IMR-90 (cell line): Measurements from ENCODE around the gene C16orf90. TPM values are rescaled to one million over a fixed set of nuclear protein-coding genes. Genes with fewer than 3 reads are reported as not detected.

Source experiments
- ATAC-seq: fragments of 200-7000 bp; cut with Tn5 transposase; 2 replicates; pipeline ENCODE4 v1.9.1; 2020; ENCODE audit warnings: low read depth, mild to moderate bottlenecking, moderate library complexity
- BruUV-seq: library from RNA; stranded (reverse); fragments of 400-500 nt; replicated peaks from 2 replicates; lab custom pipeline; 2021; lab: Mats Ljungman, UMichigan
- CTCF ChIA-PET: fragments of 300-600 bp; formaldehyde crosslinking; extraction: SDS; loops from one replicate; lab custom pipeline; 2021; ENCODE audit warnings: antibody characterized with exemption; lab: Yijun Ruan, JAX
- POLR2A ChIA-PET: fragments of 300-600 bp; sonication (Branson Sonifier 250); formaldehyde crosslinking; loops from one replicate; lab custom pipeline; 2022; ENCODE audit warnings: antibody characterized with exemption; ENCODE audit not compliant: unreplicated experiment; lab: Charles Lee
- DNase-seq: peaks from one replicate; pipeline ENCODE4 v3.0.0; 2013
- H2AFZ ChIP-seq: replicated peaks from 2 replicates; pipeline ENCODE3; 2013; ENCODE audit warnings: low read length, mild to moderate bottlenecking; ENCODE audit not compliant: poor library complexity
- H2AK5ac ChIP-seq: 2 replicates; pipeline ENCODE4 v1.6.1; 2013; ENCODE audit warnings: low read depth, low read length, inconsistent platforms
- H2AK9ac ChIP-seq: replicated peaks from 2 replicates; pipeline ENCODE3; 2013; ENCODE audit warnings: mild to moderate bottlenecking, low read depth, low read length, moderate library complexity; ENCODE audit not compliant: poor library complexity
- H2BK120ac ChIP-seq: 2 replicates; pipeline ENCODE4 v1.6.1; 2013; ENCODE audit warnings: low read depth, low read length, inconsistent platforms
- H2BK15ac ChIP-seq: 3 replicates; pipeline ENCODE4 v1.6.1; 2013; ENCODE audit warnings: low read depth, low read length, inconsistent platforms
- H2BK20ac ChIP-seq: 2 replicates; pipeline ENCODE4 v1.6.1; 2013; ENCODE audit warnings: low read depth, mild to moderate bottlenecking, inconsistent platforms, low read length, moderate library complexity
- H2BK5ac ChIP-seq: 2 replicates; pipeline ENCODE4 v1.6.1; 2013; ENCODE audit warnings: mild to moderate bottlenecking, low read depth, low read length, inconsistent platforms; ENCODE audit not compliant: poor library complexity, severe bottlenecking
- H3K14ac ChIP-seq: replicated peaks from 2 replicates; pipeline ENCODE4 v1.6.1; 2013; ENCODE audit warnings: low read depth, low read length, inconsistent platforms
- H3K18ac ChIP-seq: 2 replicates; pipeline ENCODE4 v1.6.1; 2013; ENCODE audit warnings: low read depth, low read length, control low read depth
- H3K23ac ChIP-seq: 2 replicates; pipeline ENCODE4 v1.6.1; 2013; ENCODE audit warnings: low read depth, low read length, inconsistent platforms
- H3K27ac ChIP-seq: 2 replicates; pipeline ENCODE4 v1.5.1; 2013; ENCODE audit warnings: mild to moderate bottlenecking, control low read depth, low read length; ENCODE audit not compliant: insufficient read depth
- H3K27me3 ChIP-seq: 2 replicates; pipeline ENCODE4 v1.6.1; 2013; ENCODE audit warnings: low read length; ENCODE audit not compliant: control insufficient read depth, insufficient read depth
- H3K36me3 ChIP-seq: 2 replicates; pipeline ENCODE4 v1.6.1; 2013; ENCODE audit warnings: low read length, mixed read lengths; ENCODE audit not compliant: control insufficient read depth, insufficient read depth
- H3K4ac ChIP-seq: 2 replicates; pipeline ENCODE4 v1.6.1; 2013; ENCODE audit warnings: low read depth, low read length, inconsistent platforms
- H3K4me1 ChIP-seq: 2 replicates; pipeline ENCODE4 v1.6.1; 2013; ENCODE audit warnings: low read length, mixed read lengths; ENCODE audit not compliant: control insufficient read depth, insufficient read depth
- H3K4me2 ChIP-seq: 2 replicates; pipeline ENCODE4 v1.6.1; 2013; ENCODE audit warnings: low read depth, mild to moderate bottlenecking, control low read depth, low read length, moderate library complexity
- H3K4me3 ChIP-seq: 2 replicates; pipeline ENCODE4 v1.5.1; 2013; ENCODE audit warnings: low read depth, mild to moderate bottlenecking, control low read depth, low read length, moderate library complexity; ENCODE audit not compliant: insufficient read depth
- H3K56ac ChIP-seq: 2 replicates; pipeline ENCODE4 v1.6.1; 2013; ENCODE audit warnings: low read length, inconsistent platforms; ENCODE audit not compliant: insufficient read depth; ENCODE audit errors: extremely low read depth
- H3K79me1 ChIP-seq, 2 experiments: 2 replicates each; pipeline ENCODE4 v1.6.1; 2013; ENCODE audit warnings: low read length in 2 of 2, inconsistent platforms in 1 of 2, low read depth in 1 of 2
- H3K9ac ChIP-seq: 2 replicates; pipeline ENCODE4 v1.6.1; 2013; ENCODE audit warnings: low read depth, low read length, control low read depth
- H3K9me1 ChIP-seq: 2 replicates; pipeline ENCODE4 v1.6.1; 2013; ENCODE audit warnings: low read length, inconsistent platforms; ENCODE audit not compliant: insufficient read depth
- H3K9me3 ChIP-seq: 2 replicates; pipeline ENCODE4 v1.6.1; 2013; ENCODE audit warnings: low read length; ENCODE audit not compliant: control insufficient read depth, insufficient read depth
- H4K20me1 ChIP-seq: 2 replicates; pipeline ENCODE4 v1.6.1; 2013; ENCODE audit warnings: low read length, inconsistent platforms; ENCODE audit not compliant: insufficient read depth
- H4K5ac ChIP-seq: 2 replicates; pipeline ENCODE4 v1.6.1; 2013; ENCODE audit warnings: mild to moderate bottlenecking, low read depth, low read length, control low read depth
- H4K8ac ChIP-seq, 2 experiments: 2 replicates each; pipeline ENCODE4 v1.6.1; 2013; ENCODE audit warnings: low read depth in 2 of 2, low read length in 2 of 2, control low read depth in 1 of 2, inconsistent platforms in 1 of 2
- H4K91ac ChIP-seq: 2 replicates; pipeline ENCODE4 v1.6.1; 2013; ENCODE audit warnings: low read depth, low read length, inconsistent platforms; ENCODE audit not compliant: insufficient read depth
- POLR2A ChIP-seq: IDR thresholded peaks from 2 replicates; pipeline ENCODE4 v1.6.1; 2012; ENCODE audit warnings: mild to moderate bottlenecking, low read depth, low read length
- RCOR1 ChIP-seq: IDR thresholded peaks from 2 replicates; pipeline ENCODE4 v1.6.1; 2012; ENCODE audit warnings: mild to moderate bottlenecking, low read length, improper control_type of control experiment; ENCODE audit not compliant: insufficient replicate concordance
- WGBS, 2 experiments: methylation state at CpG; one replicate each; pipeline versions ENCODE4 v1.1.5 to v1.1.7; 2013; ENCODE audit warnings: missing lambda C conversion rate in 2 of 2; ENCODE audit not compliant: insufficient read length in 1 of 2; ENCODE audit errors: extremely low coverage in 2 of 2; 5-methylcytosine and 5-hydroxymethylcytosine counted together
- dilution Hi-C: fragments of 300-500 bp; cut with HindIII; formaldehyde crosslinking; loops from one replicate; pipeline ENCODE4 v1.14.3; 2018; ENCODE audit warnings: low sequenced_read_pairs; ENCODE audit not compliant: unreplicated experiment
- in situ Hi-C: fragments of 300-500 bp; cut with MboI; formaldehyde crosslinking; loops from 3 replicates; pipeline ENCODE4 v1.14.3; 2019; ENCODE audit warnings: low sequenced_read_pairs, inconsistent platforms, mixed read lengths
- intact Hi-C: fragments of 100-400 bp; cut with micrococcal nuclease; formaldehyde crosslinking; loops from 2 replicates; pipeline ENCODE4 v1.10.0; 2022
- microRNA-seq, 2 experiments: library from miRNA; stranded (forward) in 1 of 2; unstranded in 1 of 2; fragments of 10-50 nt in 1 of 2; fragments of <30 nt in 1 of 2; gene quantifications in 1 of 2; microRNA quantifications in 1 of 2; one replicate each; pipeline versions ENCODE3 to v1.1.0; 2013 to 2020; ENCODE audit not compliant: insufficient read depth in 1 of 2, insufficient read length in 1 of 2, unreplicated experiment in 1 of 2
- polyA plus RNA-seq, 3 experiments: library from polyadenylated mRNA; depleted of rRNA; stranded (reverse); fragments of >200 nt; gene quantifications; 2 replicates each; pipeline ENCODE4 v1.2.3, GENCODE V29; 2012; ENCODE audit warnings: low replicate concordance in 1 of 3
- small RNA-seq, 5 experiments: library from RNA; depleted of rRNA; stranded (forward); fragments of <200 nt; gene quantifications; one replicate each; pipeline ENCODE3, GENCODE V24; 2012
- total RNA-seq: library from RNA; depleted of rRNA; stranded (reverse); fragments of >200 nt; gene quantifications from 2 replicates; pipeline ENCODE4 v1.2.3, GENCODE V29; 2012; rRNA removed

C16orf90 gene
- total and polyA plus RNA-seq, 2 of the 4 experiments (the other 2 are of a cell fraction) = not detected

- Histone ChIP-seq H3K4ac (peak overlapping the region; percentile 44), H3K4me2 (peak overlapping the region; percentile 68), H2BK15ac (no peak overlapping the region), H3K14ac (peak overlapping the region; percentile 35), H3K18ac (no peak overlapping the region), H2AFZ (peak overlapping the region; percentile 85), H2AK9ac (peak overlapping the region; percentile 43), H2BK20ac (no peak overlapping the region), H4K5ac (peak overlapping the region; percentile 13), H4K91ac (peak overlapping the region; percentile 43; the same call in 1 of the 2 replicates), H2BK120ac (no peak overlapping the region), H3K79me1 (peaks cover 4 to 22% of the 10 kb centered on the region in 2 experiments; a peak in 3 of 4 replicates), H2BK5ac (peak overlapping the region; percentile 14), H4K8ac (peak overlapping the region; percentile 90 to 95), H2AK5ac (peak overlapping the region; percentile 78), H3K27ac (peak overlapping the region; percentile 58), H3K4me3 (peak overlapping the region; percentile 64), H3K36me3 (peaks cover 8% of the 10 kb centered on the region), H3K4me1 (no peaks in the 10 kb centered on the region; the same call in 1 of the 2 replicates), H3K23ac (no peak overlapping the region), H3K9ac (peak overlapping the region; percentile 79), H3K9me1 (no peaks in the 10 kb centered on the region), H3K9me3 (no peaks in the 10 kb centered on the region), H4K20me1 (no peaks in the 10 kb centered on the region), H3K27me3 (no peaks in the 10 kb centered on the region), H3K56ac (peak overlapping the region; percentile 72; the same call in 1 of the 2 replicates)
- POLR2A ChIA-PET = interaction anchor here (0.6 to 1.3 kb wide), 3 partner anchors 30 to 43 kb away, joined by 3 to 4 read pairs (median 3); partner anchors contain the start of genes ZNF174 and ZSCAN32
- no CpG with 5 or more reads among the region's 10 CpGs for WGBS, 2 experiments
- TF ChIP-seq RCOR1 = no peak
- TF ChIP-seq POLR2A = peak; percentile 48; the same call in 1 of the 2 replicates
- in situ Hi-C loops (no loop called here), intact Hi-C loops (no loop called here), dilution Hi-C loops (no loop called here)
- TSS peak; percentile 49 for BruUV-seq
- DNase-seq = peak; percentile 80
- ATAC-seq = peak; percentile 82
- CTCF ChIA-PET = interaction anchor here (1.0 to 1.1 kb wide), 2 partner anchors 10 to 13 kb away, joined by 3 read pairs; no protein-coding TSS in a partner anchor
Measured at GRCh38 chr16:3444032-3444388, 51.3 kb downstream of the C16orf90 start.

Small RNA genes within 50 kb of the gene (microRNA-seq; reads per million reads assigned to microRNA genes)
- 0 reads per million in 2 experiments for gene MIR6126

Small RNA genes within 50 kb of the gene (small RNA-seq; reads per million reads assigned to genes)
- 0 reads per million in 5 experiments for gene MIR6126

Other genes starting within 250 kb of the C16orf90 start
- not detected in 2 replicates for gene MEFV, start 238.9 kb downstream of the C16orf90 start, total RNA-seq
- gene MEFV, start 238.9 kb downstream of the C16orf90 start, polyA plus RNA-seq (2012; rRNA removed) = not detected in 2 replicates
- 36.1 and 40.3 TPM in 2 replicates for gene ZNF263, start 212.0 kb downstream of the C16orf90 start, total RNA-seq
- 17.1 and 20.8 TPM in 2 replicates for gene ZNF263, start 212.0 kb downstream of the C16orf90 start, polyA plus RNA-seq (2012; rRNA removed)
- gene TIGD7, start 190.1 kb downstream of the C16orf90 start, total RNA-seq = 2.7 and 3.9 TPM in 2 replicates
- 2.1 and 2.5 TPM in 2 replicates for gene TIGD7, start 190.1 kb downstream of the C16orf90 start, polyA plus RNA-seq (2012; rRNA removed)
- gene ZNF75A, start 190.0 kb downstream of the C16orf90 start, total RNA-seq = 15.4 and 17.8 TPM in 2 replicates
- 9.2 and 14.6 TPM in 2 replicates for gene ZNF75A, start 190.0 kb downstream of the C16orf90 start, polyA plus RNA-seq (2012; rRNA removed)
- under 0.01 TPM in 1 of 2 replicates, not detected in the other for gene OR2C1, start 139.6 kb downstream of the C16orf90 start, total RNA-seq
- 0.05 TPM in 1 of 2 replicates, not detected in the other for gene OR2C1, start 139.6 kb downstream of the C16orf90 start, polyA plus RNA-seq (2012; rRNA removed)
- gene ZSCAN32, start 94.5 kb downstream of the C16orf90 start, total RNA-seq = 10.0 and 16.5 TPM in 2 replicates
- gene ZSCAN32, start 94.5 kb downstream of the C16orf90 start, polyA plus RNA-seq (2012; rRNA removed) = 10.3 and 13.0 TPM in 2 replicates
- 5.3 and 7.2 TPM in 2 replicates for gene ZNF174, start 94.3 kb downstream of the C16orf90 start, total RNA-seq
- 9.4 and 10.6 TPM in 2 replicates for gene ZNF174, start 94.3 kb downstream of the C16orf90 start, polyA plus RNA-seq (2012; rRNA removed)
- gene ZNF597, start 52.0 kb downstream of the C16orf90 start, total RNA-seq = 3.0 and 3.1 TPM in 2 replicates
- 0.79 and 0.91 TPM in 2 replicates for gene ZNF597, start 52.0 kb downstream of the C16orf90 start, polyA plus RNA-seq (2012; rRNA removed)
- 5.6 and 7.5 TPM in 2 replicates for gene NAA60, start 51.8 kb downstream of the C16orf90 start, total RNA-seq
- gene NAA60, start 51.8 kb downstream of the C16orf90 start, polyA plus RNA-seq (2012; rRNA removed) = 15.2 and 18.0 TPM in 2 replicates
- gene CLUAP1, start 5.5 kb upstream of the C16orf90 start, total RNA-seq = 6.8 and 13.3 TPM in 2 replicates
- gene CLUAP1, start 5.5 kb upstream of the C16orf90 start, polyA plus RNA-seq (2012; rRNA removed) = 10.7 and 14.4 TPM in 2 replicates
- gene NLRC3, start 81.9 kb upstream of the C16orf90 start, total RNA-seq = not detected in 2 replicates
- not detected in 2 replicates for gene NLRC3, start 81.9 kb upstream of the C16orf90 start, polyA plus RNA-seq (2012; rRNA removed)
- 1.3 and 1.7 TPM in 2 replicates for gene SLX4, start 116.1 kb upstream of the C16orf90 start, total RNA-seq
- 2.8 and 3.1 TPM in 2 replicates for gene SLX4, start 116.1 kb upstream of the C16orf90 start, polyA plus RNA-seq (2012; rRNA removed)
- 5.4 and 6.1 TPM in 2 replicates for gene DNASE1, start 159.2 kb upstream of the C16orf90 start, total RNA-seq
- 12.9 and 15.9 TPM in 2 replicates for gene DNASE1, start 159.2 kb upstream of the C16orf90 start, polyA plus RNA-seq (2012; rRNA removed)
- gene TRAP1, start 222.0 kb upstream of the C16orf90 start, total RNA-seq = 137 and 145 TPM in 2 replicates
- 139 and 172 TPM in 2 replicates for gene TRAP1, start 222.0 kb upstream of the C16orf90 start, polyA plus RNA-seq (2012; rRNA removed)